ENCODE measurements around the gene ADAMTSL4.
A peak's percentile ranks its signal among the peaks of the same experiment; 100 is the strongest.
"Not testable (repeated sequence)": the region's sequence is repeated elsewhere in the genome, so short reads cannot be mapped to it uniquely, and the experiment has no call there.

ADAMTSL4 gene

DNA sequence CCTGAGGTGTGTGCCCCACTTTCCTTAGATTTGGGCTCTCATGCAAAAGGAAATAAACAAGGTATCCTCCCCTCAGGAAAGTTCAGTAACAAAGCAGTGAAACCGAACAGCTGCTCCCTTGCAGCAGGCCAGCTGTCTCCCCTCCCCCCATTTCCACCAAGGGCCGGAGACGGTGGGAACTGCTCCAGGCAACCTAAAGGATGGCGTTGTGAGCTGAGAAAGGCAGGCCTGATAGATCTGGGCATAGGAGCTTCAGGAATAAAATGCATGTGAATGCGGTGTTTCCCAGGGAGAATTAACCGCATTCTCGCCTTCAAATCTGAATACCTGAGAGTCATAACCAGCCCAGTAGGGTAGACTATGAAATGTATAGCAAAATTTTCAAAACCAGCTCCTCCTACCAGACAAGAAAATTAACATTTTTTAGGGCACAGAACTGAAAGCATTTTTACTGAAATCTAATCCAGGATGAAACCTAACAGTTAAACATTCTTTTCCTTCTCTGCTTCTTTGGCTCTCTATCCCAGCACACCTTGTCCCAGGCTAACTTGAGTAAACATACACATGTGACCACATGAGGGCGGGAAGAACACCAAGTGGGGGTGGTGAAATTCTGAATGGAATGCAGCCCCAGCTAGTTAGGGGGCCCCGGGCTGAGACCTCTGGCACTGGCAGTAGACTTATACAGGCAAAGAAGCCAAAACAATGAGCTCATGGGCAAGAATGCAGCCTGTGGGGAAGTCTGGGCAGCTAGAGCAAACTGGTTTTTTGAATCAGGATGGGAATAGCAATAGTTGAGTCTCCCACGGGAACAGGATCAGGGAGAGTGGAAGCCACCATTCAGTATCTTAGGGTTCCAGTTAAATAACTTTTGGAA lies 18.7 kb downstream of the ADAMTSL4 start:
- DNase-seq (ENCODE audit: low spot score): peak; percentile 40
- TF ChIP-seq, protein P1, sequence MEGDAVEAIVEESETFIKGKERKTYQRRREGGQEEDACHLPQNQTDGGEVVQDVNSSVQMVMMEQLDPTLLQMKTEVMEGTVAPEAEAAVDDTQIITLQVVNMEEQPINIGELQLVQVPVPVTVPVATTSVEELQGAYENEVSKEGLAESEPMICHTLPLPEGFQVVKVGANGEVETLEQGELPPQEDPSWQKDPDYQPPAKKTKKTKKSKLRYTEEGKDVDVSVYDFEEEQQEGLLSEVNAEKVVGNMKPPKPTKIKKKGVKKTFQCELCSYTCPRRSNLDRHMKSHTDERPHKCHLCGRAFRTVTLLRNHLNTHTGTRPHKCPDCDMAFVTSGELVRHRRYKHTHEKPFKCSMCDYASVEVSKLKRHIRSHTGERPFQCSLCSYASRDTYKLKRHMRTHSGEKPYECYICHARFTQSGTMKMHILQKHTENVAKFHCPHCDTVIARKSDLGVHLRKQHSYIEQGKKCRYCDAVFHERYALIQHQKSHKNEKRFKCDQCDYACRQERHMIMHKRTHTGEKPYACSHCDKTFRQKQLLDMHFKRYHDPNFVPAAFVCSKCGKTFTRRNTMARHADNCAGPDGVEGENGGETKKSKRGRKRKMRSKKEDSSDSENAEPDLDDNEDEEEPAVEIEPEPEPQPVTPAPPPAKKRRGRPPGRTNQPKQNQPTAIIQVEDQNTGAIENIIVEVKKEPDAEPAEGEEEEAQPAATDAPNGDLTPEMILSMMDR (IDR thresholded peaks at IDR 0.05; ENCODE audit: borderline replicate concordance, control extremely low read depth, extremely low read depth, insufficient read depth, missing control alignments): no peak
- in situ Hi-C loops (cut with MboI; ENCODE audit: low sequenced_read_pairs, unreplicated experiment): loop anchor here (10.0 kb wide), 1 partner anchor 47 kb away; no protein-coding TSS in a partner anchor

GRCh38 chr1:150568594-150568966 lies 19.4 kb downstream of the ADAMTSL4 start:
- TF ChIP-seq, protein P1 (IDR thresholded peaks at IDR 0.05; ENCODE audit: borderline replicate concordance, control extremely low read depth, extremely low read depth, insufficient read depth, missing control alignments): no peak
- in situ Hi-C loops (cut with MboI; ENCODE audit: low sequenced_read_pairs, unreplicated experiment): loop anchor here (10.0 kb wide), 1 partner anchor 46 kb away; no protein-coding TSS in a partner anchor
- DNase-seq (ENCODE audit: low spot score): no peak

DNA sequence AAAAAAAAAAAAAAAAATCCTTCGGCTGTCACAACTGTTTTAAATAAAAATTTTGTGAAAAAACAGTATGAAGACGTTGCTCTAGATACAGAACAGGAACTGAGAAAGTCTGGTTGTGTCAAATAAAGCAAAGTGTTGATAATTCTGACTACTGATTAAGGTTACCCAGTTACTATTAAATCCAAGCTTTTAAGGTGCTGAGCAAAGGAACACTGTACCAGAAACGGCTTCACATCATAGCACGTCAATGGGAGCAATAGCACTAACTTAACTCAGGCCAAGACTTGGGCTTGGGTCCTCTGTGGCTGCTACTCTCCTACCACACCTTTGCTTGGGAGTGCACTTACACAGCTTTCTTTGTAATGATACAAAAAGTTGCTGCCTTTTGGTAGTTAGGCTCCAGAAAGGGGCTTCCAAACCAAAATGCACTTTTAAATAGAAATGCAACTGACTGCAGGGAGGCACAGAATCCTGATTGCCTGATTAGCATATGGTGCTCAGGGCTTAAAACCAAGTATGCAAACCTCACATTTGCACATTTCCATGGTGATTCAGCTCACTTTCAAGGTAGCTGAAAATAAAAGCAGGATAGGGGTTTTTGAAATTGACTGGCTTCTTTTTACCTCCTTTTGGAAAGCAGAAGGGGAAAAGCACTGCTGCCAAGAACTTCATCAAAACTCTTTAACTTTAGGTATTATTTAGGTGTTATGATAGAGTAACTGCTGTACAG lies 23.9 kb downstream of the ADAMTSL4 start:
- in situ Hi-C loops (cut with MboI; ENCODE audit: low sequenced_read_pairs, unreplicated experiment): no loop called here
- DNase-seq (ENCODE audit: low spot score): peak; percentile 2
- TF ChIP-seq, protein P1 (IDR thresholded peaks at IDR 0.05; ENCODE audit: borderline replicate concordance, control extremely low read depth, extremely low read depth, insufficient read depth, missing control alignments): no peak

DNA sequence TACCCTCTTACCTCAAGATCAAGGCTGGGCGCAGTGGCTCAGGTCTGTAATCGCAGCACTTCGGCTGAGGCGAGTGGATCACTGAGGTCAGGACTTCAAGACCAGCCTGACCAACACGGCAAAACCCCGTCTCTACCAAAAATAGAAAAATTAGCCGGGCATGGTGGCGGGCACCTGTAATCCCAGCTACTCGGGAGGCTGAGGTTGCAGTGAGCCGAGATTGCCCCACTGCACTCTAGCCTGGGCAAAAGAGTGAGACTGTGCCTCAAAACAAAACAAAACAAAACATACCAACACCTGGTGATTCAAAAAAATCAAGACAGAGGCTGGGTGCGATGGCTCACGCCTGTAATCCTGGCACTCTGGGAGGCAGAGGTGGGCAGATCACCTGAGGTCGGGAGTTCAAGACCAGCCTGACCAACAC lies 24.5 kb downstream of the ADAMTSL4 start:
- in situ Hi-C loops (cut with MboI; ENCODE audit: low sequenced_read_pairs, unreplicated experiment): not testable (repeated sequence)

DNA sequence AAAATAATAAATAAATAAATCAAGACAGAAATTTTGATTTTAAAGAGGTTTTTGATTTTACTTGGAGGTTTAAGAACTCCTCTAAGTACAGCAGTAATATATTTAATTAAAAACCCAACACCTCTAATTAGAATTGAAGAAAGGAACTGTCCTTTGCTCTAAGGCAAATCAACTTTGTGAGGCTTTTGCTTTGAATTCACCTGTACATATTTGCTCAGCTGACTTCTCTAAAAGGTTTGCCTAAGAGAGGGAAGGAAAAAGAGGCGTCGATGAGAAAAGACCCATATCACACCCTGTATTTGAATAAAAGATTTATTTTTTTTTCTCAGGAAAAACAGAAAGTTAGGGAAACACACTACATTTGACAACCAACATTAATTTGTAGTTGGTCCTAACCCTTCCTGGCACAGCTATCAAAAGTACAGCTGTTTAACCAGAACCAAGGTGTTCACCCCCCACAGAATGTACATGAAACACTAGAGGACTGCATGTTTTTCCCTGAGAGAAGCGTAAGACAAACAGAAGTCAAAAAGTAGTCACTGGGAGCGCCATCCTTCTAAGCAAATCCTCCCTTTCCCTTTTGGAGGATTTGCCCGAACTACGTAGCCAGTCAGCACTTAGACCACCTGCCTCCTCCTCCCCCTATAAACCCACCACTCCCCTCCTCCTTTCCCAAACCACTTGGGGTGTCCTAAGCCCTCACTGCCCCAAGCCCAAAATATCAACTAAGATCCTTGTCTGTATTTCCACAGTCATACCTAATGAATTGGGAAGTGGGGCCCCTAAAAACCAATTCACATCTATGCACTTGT lies 25.3 kb downstream of the ADAMTSL4 start:
- in situ Hi-C loops (cut with MboI; ENCODE audit: low sequenced_read_pairs, unreplicated experiment): no loop called here
- TF ChIP-seq, protein P1 (IDR thresholded peaks at IDR 0.05; ENCODE audit: borderline replicate concordance, control extremely low read depth, extremely low read depth, insufficient read depth, missing control alignments): no peak
- DNase-seq (ENCODE audit: low spot score): no peak

More for the DNA sequence above, 24.5 kb downstream of the ADAMTSL4 start:
- not testable (repeated sequence) for DNase-seq (ENCODE audit: low spot score)

- no peak for DNase-seq (ENCODE audit: low spot score)
- TF ChIP-seq, protein P1 (IDR thresholded peaks at IDR 0.05; ENCODE audit: borderline replicate concordance, control extremely low read depth, extremely low read depth, insufficient read depth, missing control alignments): no peak
- in situ Hi-C loops (cut with MboI; ENCODE audit: low sequenced_read_pairs, unreplicated experiment): no loop called here
Observed at GRCh38 chr1:150575072-150575489, 25.9 kb downstream of the ADAMTSL4 start.
